ENCODE results near the gene ASF1B.

Gene ASF1B

GRCh38 chr19:14135355-14135754, 1.0 kb downstream of the ASF1B start:
- TF ChIP-seq FOXM1 (IDR thresholded peaks at IDR 0.05; ENCODE audit: borderline replicate concordance, low read depth) (no peak), REST (IDR thresholded peaks at IDR 0.05; ENCODE audit: low read depth) (no peak), CREB1 (IDR thresholded peaks at IDR 0.05; ENCODE audit: low read depth) (no peak), EGR1 (IDR thresholded peaks at IDR 0.05) (no peak), CEBPB (IDR thresholded peaks at IDR 0.05) (no peak), TEAD4 (IDR thresholded peaks at IDR 0.05) (no peak)
- TF ChIP-seq, protein P1, sequence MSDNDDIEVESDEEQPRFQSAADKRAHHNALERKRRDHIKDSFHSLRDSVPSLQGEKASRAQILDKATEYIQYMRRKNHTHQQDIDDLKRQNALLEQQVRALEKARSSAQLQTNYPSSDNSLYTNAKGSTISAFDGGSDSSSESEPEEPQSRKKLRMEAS (IDR thresholded peaks at IDR 0.05), result no peak

GRCh38 chr19:14127929-14128509, 8.4 kb downstream of the ASF1B start:
- no peak for TF ChIP-seq EGR1 (IDR thresholded peaks at IDR 0.05)

GRCh38 chr19:14127176-14127575, 9.2 kb downstream of the ASF1B start:
- TF ChIP-seq YY1 (IDR thresholded peaks at IDR 0.05; ENCODE audit: low read depth) (no peak), EP300 (IDR thresholded peaks at IDR 0.05; ENCODE audit: borderline replicate concordance) (no peak)

GRCh38 chr19:14122924-14123323, 13.5 kb downstream of the ASF1B start:
- TF ChIP-seq TAF1 (IDR thresholded peaks at IDR 0.05; ENCODE audit: low read depth) (no peak), EGR1 (IDR thresholded peaks at IDR 0.05) (no peak), NFIC (IDR thresholded peaks at IDR 0.05) (no peak), YY1 (IDR thresholded peaks at IDR 0.05; ENCODE audit: low read depth) (no peak), RAD21 (IDR thresholded peaks at IDR 0.05; ENCODE audit: low read depth) (no peak), FOXM1 (IDR thresholded peaks at IDR 0.05; ENCODE audit: borderline replicate concordance, low read depth) (no peak), EP300 (IDR thresholded peaks at IDR 0.05; ENCODE audit: borderline replicate concordance) (no peak), CEBPB (IDR thresholded peaks at IDR 0.05) (no peak), TCF12 (IDR thresholded peaks at IDR 0.05; ENCODE audit: low read depth) (no peak), USF1 (IDR thresholded peaks at IDR 0.05) (no peak), CREB1 (IDR thresholded peaks at IDR 0.05; ENCODE audit: low read depth) (no peak), TEAD4 (IDR thresholded peaks at IDR 0.05) (no peak), REST (IDR thresholded peaks at IDR 0.05; ENCODE audit: low read depth) (no peak), ZBTB7A (IDR thresholded peaks at IDR 0.05; ENCODE audit: low read depth) (no peak)
- TF ChIP-seq, protein P1 (IDR thresholded peaks at IDR 0.05), result no peak

GRCh38 chr19:14120497-14120780, 15.9 kb downstream of the ASF1B start:
- no peak for TF ChIP-seq EGR1 (IDR thresholded peaks at IDR 0.05)
- TF ChIP-seq FOXM1 (IDR thresholded peaks at IDR 0.05; ENCODE audit: borderline replicate concordance, low read depth), result no peak
- no peak for TF ChIP-seq CREB1 (IDR thresholded peaks at IDR 0.05; ENCODE audit: low read depth)
- TF ChIP-seq, protein P1 (IDR thresholded peaks at IDR 0.05), result no peak
- no peak for TF ChIP-seq CEBPB (IDR thresholded peaks at IDR 0.05)
- TF ChIP-seq EP300 (IDR thresholded peaks at IDR 0.05; ENCODE audit: borderline replicate concordance), result no peak
- TF ChIP-seq TCF12 (IDR thresholded peaks at IDR 0.05; ENCODE audit: low read depth), result no peak
- no peak for TF ChIP-seq TAF1 (IDR thresholded peaks at IDR 0.05; ENCODE audit: low read depth)
- TF ChIP-seq YY1 (IDR thresholded peaks at IDR 0.05; ENCODE audit: low read depth), result no peak
- TF ChIP-seq RAD21 (IDR thresholded peaks at IDR 0.05; ENCODE audit: low read depth), result no peak

DNA sequence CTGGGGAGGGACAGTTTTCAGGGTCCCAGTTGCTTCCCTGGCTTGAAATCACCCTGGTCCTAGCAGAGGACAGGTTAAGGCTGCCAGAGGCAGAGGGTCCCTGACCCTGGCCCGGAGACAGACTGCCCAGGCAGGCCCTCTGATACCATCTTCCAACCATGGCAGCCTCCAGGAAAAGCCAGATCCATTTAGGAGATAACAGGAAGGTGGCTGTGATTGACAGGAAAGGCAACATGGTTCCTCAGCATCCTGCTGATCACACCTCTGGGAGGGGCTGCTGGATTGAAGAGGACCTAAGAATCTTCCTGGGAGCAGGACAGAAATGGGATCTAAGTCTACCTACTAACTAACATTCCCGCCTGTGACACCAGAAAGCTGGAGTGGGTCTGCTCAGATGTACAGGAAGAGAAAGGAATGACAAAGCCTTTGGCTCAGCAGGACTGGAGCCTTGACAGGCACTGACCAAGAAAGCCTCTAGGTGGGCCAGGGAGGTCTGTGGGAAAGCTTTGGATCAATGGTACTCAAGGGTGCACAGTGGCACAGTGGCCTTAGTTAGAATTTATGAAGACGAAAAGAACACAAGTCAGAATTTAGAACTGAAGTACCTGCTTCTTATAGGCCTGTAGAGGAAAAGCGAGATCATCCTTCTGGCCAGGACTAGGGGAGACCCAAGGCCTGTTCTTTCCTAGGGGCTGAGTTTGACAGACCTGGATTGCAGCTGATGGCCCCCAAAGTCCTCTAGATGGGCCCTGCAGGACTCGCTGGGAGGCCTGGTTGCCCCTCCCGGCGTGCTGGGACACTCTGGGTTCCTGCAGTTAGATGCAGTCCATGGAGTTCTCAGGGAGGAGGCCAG, 16.5 kb downstream of the ASF1B start:
- TF ChIP-seq EP300 (IDR thresholded peaks at IDR 0.05; ENCODE audit: borderline replicate concordance) (no peak), YY1 (IDR thresholded peaks at IDR 0.05; ENCODE audit: low read depth) (no peak), REST (IDR thresholded peaks at IDR 0.05; ENCODE audit: low read depth) (no peak), TAF1 (IDR thresholded peaks at IDR 0.05; ENCODE audit: low read depth) (no peak), CREB1 (IDR thresholded peaks at IDR 0.05; ENCODE audit: low read depth) (no peak), TEAD4 (IDR thresholded peaks at IDR 0.05) (no peak)
